B cell (primary cell): ENCODE data around the gene DHX40. TPM values are rescaled to one million over a fixed set of nuclear protein-coding genes. Genes with fewer than 3 reads are reported as not detected.

Source experiments
- ATAC-seq: fragments of 200-7000 bp; cut with Tn5 transposase; one replicate; pipeline ENCODE4 v1.10.0; 2021; ENCODE audit warnings: low read depth, mild to moderate bottlenecking, moderate number of reproducible peaks, moderate library complexity
- CTCF ChIA-PET: fragments of 350-600 bp; sonication (Branson Sonifier 250); formaldehyde crosslinking; loops from one replicate; lab custom pipeline; 2021; ENCODE audit warnings: antibody characterized with exemption, inconsistent platforms; lab: Charles Lee
- POLR2A ChIA-PET: fragments of 350-600 bp; sonication (Branson Sonifier 250); formaldehyde crosslinking; loops from one replicate; lab custom pipeline; 2021; ENCODE audit warnings: antibody characterized with exemption; lab: Charles Lee
- DNase-seq: peaks from one replicate; pipeline ENCODE4 v3.0.0; 2013
- H2AFZ ChIP-seq: 2 replicates; pipeline ENCODE4 v1.6.1; 2012; ENCODE audit warnings: mild to moderate bottlenecking, low read depth, low read length; ENCODE audit not compliant: insufficient read depth, poor library complexity, severe bottlenecking
- H3K27ac ChIP-seq, 2 donors: 1 replicate in 1 of 2; 2 replicates in 1 of 2; pipeline ENCODE4 v1.5.1; 2012 to 2013; ENCODE audit warnings: low read length in 2 of 2, mild to moderate bottlenecking in 2 of 2, moderate library complexity in 1 of 2
- H3K27me3 ChIP-seq, 4 experiments: fragments of 200-600 bp in 1 of 4; sonication (generic) in 1 of 4; replicated peaks in 1 of 4; 1 replicate in 2 of 4; 2 replicates in 2 of 4; pipeline versions ENCODE4 v1.6.1 to v1.7.0; 2013 to 2016; ENCODE audit warnings: low read length in 3 of 4, mild to moderate bottlenecking in 2 of 4, mixed read lengths in 1 of 4, moderate library complexity in 1 of 4; ENCODE audit not compliant: insufficient read depth in 4 of 4, control insufficient read depth in 3 of 4; ENCODE audit errors: control extremely low read depth in 1 of 4
- H3K36me3 ChIP-seq, 2 experiments: replicated peaks in 1 of 2; 1 replicate in 1 of 2; 2 replicates in 1 of 2; pipeline versions ENCODE4 v1.6.1 to v1.7.1; 2013; ENCODE audit warnings: low read length in 1 of 2; ENCODE audit not compliant: insufficient read depth in 2 of 2, control insufficient read depth in 1 of 2; ENCODE audit errors: control extremely low read depth in 1 of 2, extremely low read depth in 1 of 2
- H3K4me1 ChIP-seq, 2 donors: fragments of 200-600 bp in 1 of 2; sonication (generic) in 1 of 2; 1 replicate in 1 of 2; 2 replicates in 1 of 2; pipeline versions ENCODE4 v1.5.1 to v1.6.1; 2013 to 2017; ENCODE audit warnings: low read length in 2 of 2; ENCODE audit not compliant: control insufficient read depth in 2 of 2, insufficient read depth in 2 of 2
- H3K4me2 ChIP-seq: replicated peaks from 2 replicates; pipeline ENCODE3; 2012; ENCODE audit warnings: mild to moderate bottlenecking, low read depth, low read length; ENCODE audit not compliant: poor library complexity, severe bottlenecking
- H3K4me3 ChIP-seq, 5 experiments: fragments of 200-600 bp in 1 of 5; sonication (generic) in 1 of 5; 1 replicate in 3 of 5; 2 replicates in 2 of 5; pipeline versions ENCODE4 v1.5.1 to v1.7.0; 2011 to 2016; ENCODE audit warnings: low read length in 4 of 5, mild to moderate bottlenecking in 4 of 5, low read depth in 2 of 5, control low read depth in 1 of 5, moderate library complexity in 1 of 5; ENCODE audit not compliant: insufficient read depth in 1 of 5; ENCODE audit errors: control extremely low read depth in 1 of 5, extremely low read depth in 1 of 5
- H3K79me2 ChIP-seq: fragments of 200-600 bp; sonication (generic); one replicate; pipeline ENCODE4 v1.6.0; 2016; ENCODE audit warnings: low read length; ENCODE audit not compliant: control insufficient read depth, insufficient read depth
- H3K9ac ChIP-seq: fragments of 200-600 bp; sonication (generic); 2 replicates; pipeline ENCODE4 v1.6.1; 2017; ENCODE audit warnings: mild to moderate bottlenecking, low read length, moderate library complexity
- H3K9me3 ChIP-seq, 3 donors: one replicate each; pipeline versions ENCODE4 v1.6.1 to v1.7.1; 2013; ENCODE audit warnings: low read length in 2 of 3; ENCODE audit not compliant: control insufficient read depth in 2 of 3, insufficient read depth in 1 of 3; ENCODE audit errors: control extremely low read depth in 1 of 3
- H4K20me1 ChIP-seq: 2 replicates; pipeline ENCODE4 v1.6.0; 2012; ENCODE audit warnings: mild to moderate bottlenecking, low read length; ENCODE audit not compliant: insufficient read depth, control insufficient read depth, poor library complexity, severe bottlenecking
- H3K27ac Mint-ChIP-seq: one replicate; pipeline ENCODE4 v1.8.0; 2021; ENCODE audit warnings: mixed read lengths
- H3K27me3 Mint-ChIP-seq: one replicate; pipeline ENCODE4 v1.8.0; 2021; ENCODE audit warnings: mixed read lengths
- H3K4me1 Mint-ChIP-seq: one replicate; pipeline ENCODE4 v1.8.0; 2021; ENCODE audit warnings: mixed read lengths
- H3K4me3 Mint-ChIP-seq: one replicate; pipeline ENCODE4 v1.8.0; 2021; ENCODE audit warnings: mixed read lengths
- H3K9me3 Mint-ChIP-seq: one replicate; pipeline ENCODE4 v1.8.0; 2022; ENCODE audit warnings: mixed read lengths; ENCODE audit not compliant: insufficient read depth
- CTCF ChIP-seq: fragments of 200-600 bp; IDR thresholded peaks from one replicate; pipeline ENCODE4 v1.8.0; 2022; ENCODE audit warnings: antibody characterized with exemption, mild to moderate bottlenecking
- EZH2 ChIP-seq: IDR thresholded peaks from 2 replicates; pipeline ENCODE4 v1.6.1; 2012; ENCODE audit warnings: borderline replicate concordance, low read depth, mild to moderate bottlenecking, moderate library complexity, low read length; ENCODE audit not compliant: insufficient read depth, poor library complexity, severe bottlenecking
- WGBS: methylation state at CpG from one replicate; pipeline ENCODE4 v1.1.5; 2013; ENCODE audit warnings: missing lambda C conversion rate; ENCODE audit not compliant: insufficient coverage; 5-methylcytosine and 5-hydroxymethylcytosine counted together
- intact Hi-C: fragments of 100-400 bp; cut with micrococcal nuclease; formaldehyde crosslinking; loops from one replicate; pipeline ENCODE4 v1.10.0; 2022
- polyA plus RNA-seq: library from polyadenylated mRNA; depleted of rRNA; stranded (reverse); fragments of >200 nt; gene quantifications from 2 replicates; pipeline ENCODE4 v1.2.3, GENCODE V29; 2012
- total RNA-seq, 2 donors: library from RNA; stranded (reverse); fragments of 120-200 nt in 1 of 2; gene quantifications; 1 replicate in 1 of 2; 2 replicates in 1 of 2; pipeline versions ENCODE4 v1.2.3 to v1.2.4, GENCODE V29; 2013 to 2022

DHX40 gene
- total and polyA plus RNA-seq, 2 donors (not counting 1 experiment from before 2014, with no cell fraction given), result 10.4 to 28.7 TPM

- Histone ChIP-seq H3K79me2 (peaks cover 98% of the 10 kb centered on the region), H3K4me3 (no peak overlapping the region), H3K4me1 (peaks cover 34% of the 10 kb centered on the region in 2 donors), H3K36me3 (no peaks in the 10 kb centered on the region), H3K9me3 (peaks cover 0 to 2% (median 0%) of the 10 kb centered on the region in 3 donors), H3K4me2 (no peak overlapping the region), H3K9ac (no peak overlapping the region), H4K20me1 (peaks cover 86% of the 10 kb centered on the region), H2AFZ (no peak overlapping the region), H3K27ac (peak overlapping the region in 1 of 2 donors; percentile 21), H3K27me3 (no peaks in the 10 kb centered on the region)
- ChIA-PET POLR2A (no interaction called here), CTCF (no interaction called here)
- TF ChIP-seq CTCF, result no peak
- no peak for TF ChIP-seq EZH2
- H3K4me1 Mint-ChIP-seq, result peaks cover 69% of the 10 kb centered on the region
- intact Hi-C loops, result no loop called here
- peak overlapping the region; percentile 3 for H3K27ac Mint-ChIP-seq
- ATAC-seq (no peak), DNase-seq (no peak)
- no peak overlapping the region for H3K4me3 Mint-ChIP-seq
- WGBS, result 60% methylated on average over 2 of the region's 3 CpGs
- H3K9me3 Mint-ChIP-seq, result no peaks in the 10 kb centered on the region
- no peaks in the 10 kb centered on the region for H3K27me3 Mint-ChIP-seq
Measured at GRCh38 chr17:59634632-59635541, 69.5 kb downstream of the DHX40 start.
